ENCODE data around the gene SPACA9. TPM values are rescaled to one million over a fixed set of nuclear protein-coding genes. Genes with fewer than 3 reads are reported as not detected.

The SPACA9 gene
- total and polyA plus RNA-seq, 2 of the 4 experiments (the other 2 are of a cell fraction), result 0.90 to 4.9 TPM

GRCh38 chr9:132919614-132920268 is 41.0 kb downstream of the SPACA9 start:
- Histone ChIP-seq H3K9ac (ENCODE audit: low read depth, low read length) (no peak overlapping the region), H2AFZ (replicated peaks; ENCODE audit: low read length, poor library complexity) (no peak overlapping the region), H3K4ac (ENCODE audit: low read depth, low read length) (no peak overlapping the region), H2BK120ac (ENCODE audit: low read depth, low read length) (no peak overlapping the region), H2BK20ac (ENCODE audit: low read depth, low read length) (no peak overlapping the region), H3K27ac (ENCODE audit: insufficient read depth, low read length) (no peak overlapping the region), H4K20me1 (ENCODE audit: insufficient read depth, low read length) (no peaks in the 10 kb centered on the region), H3K14ac (replicated peaks; ENCODE audit: low read depth, low read length) (no peak overlapping the region), H3K4me3 (ENCODE audit: insufficient read depth, low read depth, low read length) (no peak overlapping the region), H2BK5ac (ENCODE audit: low read depth, low read length, poor library complexity, severe bottlenecking) (no peak overlapping the region), H2BK15ac (ENCODE audit: low read depth, low read length) (no peak overlapping the region), H3K23ac (ENCODE audit: low read depth, low read length) (no peak overlapping the region), H2AK5ac (ENCODE audit: low read depth, low read length) (no peak overlapping the region), H3K9me3 (ENCODE audit: control insufficient read depth, insufficient read depth, low read length) (no peaks in the 10 kb centered on the region), H3K18ac (ENCODE audit: low read depth, low read length) (no peak overlapping the region), H4K5ac (ENCODE audit: low read depth, low read length) (no peak overlapping the region), H3K79me1 (ENCODE audit: low read depth in 1 of 2, low read length in 2 of 2) (peaks cover 0 to 2% of the 10 kb centered on the region in 2 experiments; a peak in 1 of 4 replicates), H3K9me1 (ENCODE audit: insufficient read depth, low read length) (no peaks in the 10 kb centered on the region; the same call in 1 of the 2 replicates), H3K27me3 (ENCODE audit: control insufficient read depth, insufficient read depth, low read length) (no peaks in the 10 kb centered on the region), H3K36me3 (ENCODE audit: control insufficient read depth, insufficient read depth, low read length) (peaks cover 43% of the 10 kb centered on the region), H4K8ac (ENCODE audit: low read depth in 2 of 2, low read length in 2 of 2) (no peak overlapping the region), H4K91ac (ENCODE audit: insufficient read depth, low read depth, low read length) (no peak overlapping the region), H3K4me2 (ENCODE audit: low read depth, low read length) (no peak overlapping the region), H3K56ac (ENCODE audit: extremely low read depth, insufficient read depth, low read length) (no peak overlapping the region), H2AK9ac (replicated peaks; ENCODE audit: low read depth, low read length, poor library complexity) (no peak overlapping the region), H3K4me1 (ENCODE audit: control insufficient read depth, insufficient read depth, low read length) (no peaks in the 10 kb centered on the region)
- DNase-seq, result no peak
- in situ Hi-C loops (cut with MboI; ENCODE audit: low sequenced_read_pairs), result no loop called here
- no peak for ATAC-seq (ENCODE audit: low read depth)
- 95% methylated on average over 7 of the region's 7 CpGs; no CpG with 5 or more reads in 1 of the 2 experiments for WGBS, 2 experiments (ENCODE audit: extremely low coverage in 2 of 2, insufficient read length in 1 of 2)
- TF ChIP-seq MAFK (IDR thresholded peaks at IDR 0.05; ENCODE audit: low read depth, low read length) (no peak), ELK1 (IDR thresholded peaks at IDR 0.05; ENCODE audit: borderline replicate concordance, low read depth, low read length) (no peak), CTCF (conservative IDR thresholded peaks at IDR 0.05; ENCODE audit: low read depth, low read length) (no peak), MAZ (IDR thresholded peaks at IDR 0.05; ENCODE audit: borderline replicate concordance, low read depth, low read length) (no peak), POLR2A (IDR thresholded peaks at IDR 0.05; ENCODE audit: low read depth, low read length) (no peak), BHLHE40 (IDR thresholded peaks at IDR 0.05; ENCODE audit: low read depth, low read length) (no peak), RAD21 (IDR thresholded peaks at IDR 0.05; ENCODE audit: low read length) (no peak), CHD1 (IDR thresholded peaks at IDR 0.05; ENCODE audit: low read depth, low read length) (no peak), RFX5 (IDR thresholded peaks at IDR 0.05; ENCODE audit: low read depth, low read length) (no peak)
- no TSS peak for BruUV-seq (replicated peaks)
- POLR2A ChIA-PET (ENCODE audit: unreplicated experiment), result interaction anchor here (1.1 kb wide), 1 partner anchor 25 kb away, joined by 8 read pairs; the partner anchor contains the start of gene TSC1
- intact Hi-C loops (cut with micrococcal nuclease), result no loop called here
- CTCF ChIA-PET, result no interaction called here
- dilution Hi-C loops (cut with HindIII; ENCODE audit: low sequenced_read_pairs, unreplicated experiment), result no loop called here
